Measurements from ENCODE around the gene SLC25A11.
"Not testable (repeated sequence)": the region's sequence is repeated elsewhere in the genome, so short reads cannot be mapped to it uniquely, and the experiment has no call there.

Gene SLC25A11

DNA sequence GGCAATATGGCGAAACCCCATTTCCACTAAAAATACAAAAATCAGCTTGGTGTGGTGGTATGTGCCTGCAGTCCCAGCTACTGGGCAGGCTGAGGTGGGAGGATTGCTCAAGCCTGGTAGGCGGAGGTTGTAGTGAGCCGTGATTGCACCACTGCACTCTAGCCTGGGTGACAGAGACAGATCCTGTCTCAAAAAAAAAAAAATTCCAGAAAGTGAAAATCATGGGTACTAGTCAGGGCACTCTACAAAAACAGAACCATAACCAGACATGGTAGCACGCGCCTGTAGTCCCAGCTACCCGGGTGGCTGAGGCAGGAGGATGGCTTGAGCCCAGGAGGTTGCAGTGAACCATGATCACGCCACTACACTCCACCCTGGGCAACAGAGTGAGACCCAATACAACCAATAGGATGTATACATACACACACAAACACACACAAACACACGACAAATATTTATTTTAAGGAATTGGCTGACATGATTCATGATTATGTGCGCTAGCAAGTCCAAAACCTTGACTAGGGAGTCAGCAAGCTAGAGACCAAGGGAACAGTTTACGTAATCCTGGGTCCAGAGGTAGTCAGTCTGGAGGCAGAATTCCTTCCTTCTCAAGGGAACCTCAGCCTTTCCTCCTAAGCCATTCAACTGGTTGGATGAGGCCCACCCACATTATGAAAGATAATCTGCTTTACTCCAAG lies 19.3 kb downstream of the SLC25A11 start:
- no peak for DNase-seq (ENCODE audit: low read depth, low spot score)

- DNase-seq (ENCODE audit: low read depth, low spot score): no peak
Measured at GRCh38 chr17:4919511-4920047, 20.3 kb downstream of the SLC25A11 start.

- DNase-seq (ENCODE audit: low read depth, low spot score): not testable (repeated sequence)
Measured at GRCh38 chr17:4914551-4914950, 25.3 kb downstream of the SLC25A11 start.

DNA sequence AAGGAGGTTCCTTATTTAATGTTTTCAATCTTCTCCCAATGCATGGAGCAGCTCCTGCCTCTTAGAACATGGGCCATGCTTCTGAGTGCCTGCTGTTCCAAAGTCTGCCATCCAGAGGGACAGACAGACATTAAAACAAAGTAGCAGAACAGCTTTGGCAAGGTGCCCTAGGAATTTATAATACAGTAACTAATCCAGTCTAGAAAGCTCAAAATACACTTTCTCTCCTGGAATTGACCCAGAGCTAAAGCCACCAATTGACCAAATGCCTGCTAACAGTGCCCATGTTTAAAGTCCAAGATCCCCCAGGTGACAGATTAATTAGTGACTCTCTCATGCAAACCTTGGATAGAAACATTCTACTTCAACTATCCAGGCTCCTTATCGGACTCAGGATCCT lies 25.9 kb downstream of the SLC25A11 start:
- DNase-seq (ENCODE audit: low read depth, low spot score): no peak

- DNase-seq (ENCODE audit: low read depth, low spot score): peak; percentile 83
Measured at GRCh38 chr17:4908711-4909496, 30.9 kb downstream of the SLC25A11 start.

GRCh38 chr17:4908301-4908700 lies 31.5 kb downstream of the SLC25A11 start:
- DNase-seq (ENCODE audit: low read depth, low spot score): no peak

GRCh38 chr17:4906642-4907041 lies 33.2 kb downstream of the SLC25A11 start:
- not testable (repeated sequence) for DNase-seq (ENCODE audit: low read depth, low spot score)

DNA sequence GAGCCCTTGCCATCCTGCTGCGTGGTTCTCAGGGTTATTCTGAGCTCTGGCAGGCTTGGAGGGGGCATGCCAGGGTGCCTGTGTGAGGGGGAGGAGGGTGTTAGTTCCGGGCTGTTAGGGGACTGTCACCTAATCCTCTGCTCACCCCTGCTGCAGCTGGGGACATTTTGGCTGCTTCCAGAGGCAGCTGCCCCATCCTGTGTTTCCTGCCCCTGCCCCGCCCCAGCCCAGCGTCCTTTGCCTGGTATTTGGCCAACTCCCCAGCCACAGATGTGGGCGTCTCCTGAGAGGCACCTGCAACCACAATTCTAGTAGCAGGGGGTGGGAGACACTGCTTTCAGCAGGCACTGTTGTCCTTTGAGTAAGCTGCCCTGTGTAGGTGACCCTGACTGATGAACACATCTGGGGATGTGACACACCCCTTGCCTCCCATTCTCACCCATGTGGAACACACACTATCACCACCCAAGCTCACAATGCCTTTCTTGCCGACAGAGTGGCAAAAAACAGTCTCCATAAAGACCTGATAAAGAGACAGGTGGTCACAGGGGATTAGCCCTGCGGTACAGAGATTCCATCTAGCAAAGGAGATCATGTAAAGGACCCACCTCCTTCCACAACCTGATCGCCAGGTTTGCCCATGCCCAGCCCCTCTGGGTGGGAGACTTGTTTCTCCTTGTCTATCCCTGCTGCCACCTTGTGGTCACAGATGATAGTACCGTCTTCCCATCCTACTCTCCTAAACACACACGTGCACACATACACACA lies 36.6 kb downstream of the SLC25A11 start, which contains the start of gene CHRNE:
Gene CHRNE (minus strand): TSS at position 48 of the 768 bp plus-strand sequence. CDS start 35 bp downstream, at position 13.
- DNase-seq (ENCODE audit: low read depth, low spot score): peak; percentile 16

GRCh38 chr17:4902540-4902939 lies 37.3 kb downstream of the SLC25A11 start:
- DNase-seq (ENCODE audit: low read depth, low spot score): no peak

- DNase-seq (ENCODE audit: low read depth, low spot score): no peak
Measured at GRCh38 chr17:4901648-4902344, 38.0 kb downstream of the SLC25A11 start.

DNA sequence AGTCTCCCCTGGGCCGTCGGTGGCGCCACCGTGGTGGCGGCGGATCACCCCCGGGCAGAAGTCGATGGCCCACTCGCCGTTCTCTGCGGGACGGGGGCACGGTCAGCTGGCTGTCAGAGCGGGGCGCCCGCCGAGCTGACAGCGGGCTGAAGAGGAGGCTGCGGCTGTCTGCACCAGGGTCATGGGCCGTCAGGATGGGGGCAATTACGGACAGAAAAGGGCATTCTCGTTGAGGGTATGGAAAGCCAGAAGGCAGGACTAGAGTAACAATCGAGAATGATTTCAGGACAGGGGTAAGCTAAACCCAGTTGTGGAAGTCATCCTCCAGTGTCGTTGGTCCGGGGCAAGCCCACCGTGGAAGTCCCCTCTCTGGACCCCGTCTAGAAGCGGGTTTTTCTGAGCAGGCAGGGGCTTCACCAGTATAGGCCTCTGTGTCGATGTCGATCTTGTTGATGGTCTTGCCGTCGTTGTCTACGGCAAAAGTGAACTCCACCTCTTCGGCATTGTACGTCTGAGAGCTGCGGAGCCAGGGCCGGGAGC lies 38.7 kb downstream of the SLC25A11 start:
- no peak for DNase-seq (ENCODE audit: low read depth, low spot score)

- DNase-seq (ENCODE audit: low read depth, low spot score): no peak
Measured at GRCh38 chr17:4900231-4901107, 39.4 kb downstream of the SLC25A11 start.

DNA sequence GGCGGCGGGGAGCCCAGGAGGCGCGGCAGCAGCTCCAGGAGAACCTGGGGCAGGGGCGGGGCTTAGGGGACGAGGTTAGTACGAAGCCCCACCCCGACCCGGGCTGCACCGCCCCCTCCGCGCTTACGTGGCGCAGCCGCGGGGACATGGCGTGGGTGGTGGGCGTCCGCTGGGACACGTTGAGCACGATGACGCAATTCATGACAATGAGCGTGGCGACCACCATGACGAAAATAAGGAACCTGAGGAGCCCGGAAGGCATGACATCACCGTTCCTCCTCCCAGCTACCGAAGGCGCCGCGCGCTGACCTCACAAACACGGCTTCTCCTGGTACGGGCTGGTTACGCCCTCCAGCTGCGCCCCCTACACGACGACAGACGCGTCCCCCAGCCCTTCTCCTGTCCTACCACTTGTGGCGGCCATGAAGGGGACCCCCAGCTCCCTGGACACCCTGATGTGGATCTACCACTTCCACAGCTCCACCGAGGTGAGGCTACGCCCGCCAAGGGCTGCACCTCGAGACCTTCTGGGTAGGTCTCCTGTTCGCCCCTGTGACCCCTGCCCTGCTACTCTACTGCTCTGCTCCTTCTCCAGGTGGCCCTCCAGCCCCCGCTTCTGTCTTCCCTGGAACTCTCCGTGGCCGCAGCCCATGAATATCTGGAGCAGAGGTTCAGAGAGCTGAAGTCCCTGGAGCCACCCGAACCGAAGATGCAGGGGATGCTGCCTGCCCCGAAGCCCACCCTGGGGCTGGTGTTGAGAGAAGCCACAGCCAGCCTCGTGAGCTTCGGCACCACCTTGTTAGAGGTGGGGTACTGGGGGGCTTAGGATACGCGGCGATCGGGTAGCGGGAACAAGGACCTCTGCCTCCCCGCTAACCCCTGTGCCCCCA lies 40.3 kb downstream of the SLC25A11 start, which contains the start of gene C17orf107:
Gene C17orf107 (plus strand): TSS at position 196 of the 890 bp plus-strand sequence. CDS start 227 bp downstream, at position 423.
- DNase-seq (ENCODE audit: low read depth, low spot score): peak; percentile 8

DNA sequence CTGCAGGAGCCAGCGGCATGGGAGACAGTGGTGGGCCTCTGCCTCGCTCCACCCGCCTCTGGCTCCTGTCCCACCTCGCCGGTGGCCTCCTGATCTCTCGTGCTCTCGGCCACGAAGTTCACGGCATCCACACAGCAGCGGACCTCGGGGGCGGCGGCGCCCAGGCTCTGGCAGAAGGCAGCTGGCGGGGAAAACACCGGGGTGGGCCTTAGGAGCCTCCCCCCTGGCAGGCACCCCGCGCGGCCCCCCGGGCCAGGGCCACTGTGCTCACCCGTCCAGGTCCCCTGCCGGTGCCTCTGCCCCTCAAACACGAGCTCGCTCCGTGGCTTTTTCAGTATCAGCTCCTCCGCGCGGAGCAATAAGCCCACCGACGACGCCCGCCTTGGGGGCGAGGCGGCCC lies 40.9 kb downstream of the SLC25A11 start:
- no peak for DNase-seq (ENCODE audit: low read depth, low spot score)

- no peak for DNase-seq (ENCODE audit: low read depth, low spot score)
Measured at GRCh38 chr17:4898351-4898750, 41.5 kb downstream of the SLC25A11 start.

DNA sequence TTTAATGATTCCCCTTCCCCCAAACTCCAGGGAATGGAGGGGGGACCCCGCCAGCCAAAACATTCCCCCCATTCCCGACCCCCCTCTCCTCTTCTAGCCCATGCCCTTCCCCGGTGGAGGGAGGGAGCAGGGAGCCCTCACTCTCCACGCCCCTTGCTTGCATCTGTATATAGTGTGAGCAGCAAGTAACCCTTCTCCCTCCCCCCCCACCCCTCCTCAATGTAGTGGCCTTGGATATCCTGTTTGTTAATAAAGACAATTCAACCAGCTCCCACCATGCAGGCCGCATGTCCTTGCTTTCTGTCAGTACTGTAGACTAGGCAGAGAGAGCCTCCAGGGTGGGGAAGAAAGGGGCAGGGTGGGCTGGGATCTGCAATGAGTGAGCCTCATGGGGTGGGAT lies 42.1 kb downstream of the SLC25A11 start:
- no peak for DNase-seq (ENCODE audit: low read depth, low spot score)

GRCh38 chr17:4897198-4897687 lies 42.6 kb downstream of the SLC25A11 start:
- DNase-seq (ENCODE audit: low read depth, low spot score): no peak

DNA sequence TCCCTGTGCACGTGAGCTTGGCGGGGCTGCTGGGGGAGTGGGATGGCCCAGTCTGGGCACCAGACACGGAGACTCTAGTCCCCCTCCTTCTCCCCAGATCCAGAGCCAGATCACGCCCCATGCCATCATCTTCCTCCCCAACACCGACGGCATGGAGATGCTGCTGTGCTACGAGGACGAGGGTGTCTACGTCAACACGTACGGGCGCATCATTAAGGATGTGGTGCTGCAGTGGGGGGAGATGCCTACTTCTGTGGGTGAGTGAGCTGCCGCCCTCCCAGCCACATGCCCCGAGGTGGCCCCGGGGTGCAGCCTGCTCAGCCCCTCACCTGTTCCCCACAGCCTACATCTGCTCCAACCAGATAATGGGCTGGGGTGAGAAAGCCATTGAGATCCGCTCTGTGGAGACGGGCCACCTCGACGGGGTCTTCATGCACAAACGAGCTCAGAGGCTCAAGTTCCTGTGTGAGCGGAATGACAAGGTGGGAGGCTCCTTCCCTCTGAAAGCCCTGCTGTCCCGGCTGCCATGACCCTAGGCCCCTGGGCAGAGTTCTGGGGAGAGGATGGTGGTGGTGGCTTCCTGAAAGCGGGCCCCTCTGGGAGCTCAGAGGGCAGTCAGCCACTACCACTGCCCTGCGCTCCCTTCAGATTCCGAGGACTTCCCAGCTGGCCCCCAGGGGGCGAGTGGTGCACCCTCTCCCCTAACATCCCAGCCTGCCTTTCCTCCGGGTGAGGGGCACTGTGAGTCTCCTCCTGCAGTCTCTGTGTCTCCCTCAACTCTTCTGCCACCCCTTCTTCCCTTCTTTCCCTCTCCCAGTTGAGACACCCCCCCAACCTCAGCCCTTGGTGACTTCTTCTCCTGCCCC lies 43.3 kb downstream of the SLC25A11 start:
- no peak for DNase-seq (ENCODE audit: low read depth, low spot score)

Data from brain pericyte (primary cell).